K562 (cell line): Measurements from ENCODE around the gene PTPN12. TPM values are rescaled to one million over a fixed set of nuclear protein-coding genes. Genes with fewer than 3 reads are reported as not detected.

Source experiments
- ATAC-seq: fragments of 200-7000 bp; cut with Tn5 transposase; 3 replicates; pipeline ENCODE4 v1.9.1; 2020; ENCODE audit warnings: moderate library complexity
- BruUV-seq: library from RNA; stranded (reverse); fragments of 400-500 nt; replicated peaks from 2 replicates; lab custom pipeline; 2021; lab: Mats Ljungman, UMichigan
- CTCF ChIA-PET: fragments of 300-600 bp; formaldehyde crosslinking; extraction: SDS; loops from one replicate; lab custom pipeline; 2021; ENCODE audit warnings: low intra/inter-chr PET ratio; lab: Yijun Ruan, JAX
- POLR2A ChIA-PET: fragments of 300-600, 350-650 bp; sonication (Branson Sonifier 250); formaldehyde crosslinking; extraction: SDS; loops from one replicate; lab custom pipeline; 2021; ENCODE audit warnings: antibody characterized with exemption, inconsistent platforms; lab: Yijun Ruan, JAX
- DNase-seq, 4 experiments: peaks; one replicate each; pipeline versions ENCODE4 v3.0.0 to v3.0.0-alpha.2; 2011 to 2018; ENCODE audit warnings: low spot score in 3 of 4, mixed read lengths in 3 of 4; ENCODE audit errors: extremely low read depth in 1 of 4
- FAIRE-seq: peaks from 2 replicates; lab custom pipeline; 2011; peaks lifted over from hg19 to GRCh38; lab: Jason Lieb, UNC
- H2AFZ ChIP-seq: 2 replicates; pipeline ENCODE4 v1.6.0; 2011; ENCODE audit warnings: low read depth, low read length, control low read depth, inconsistent platforms
- H3K27ac ChIP-seq: fragments of 200-600 bp; 3 replicates; pipeline ENCODE4 v1.8.0; 2011; ENCODE audit warnings: low read depth, mild to moderate bottlenecking, control low read depth, inconsistent platforms, low read length, moderate library complexity, mixed read lengths; ENCODE audit errors: extremely low read depth
- H3K27me3 ChIP-seq, 2 experiments: fragments of 300-600 bp in 1 of 2; 2 replicates in 1 of 2; 3 replicates in 1 of 2; pipeline versions ENCODE4 v1.6.0 to v1.8.0; 2011; ENCODE audit warnings: inconsistent platforms in 2 of 2, low read length in 2 of 2, mild to moderate bottlenecking in 1 of 2, mixed read lengths in 1 of 2, moderate library complexity in 1 of 2; ENCODE audit not compliant: control insufficient read depth in 2 of 2, insufficient read depth in 2 of 2
- H3K36me3 ChIP-seq: fragments of 300-600 bp; 3 replicates; pipeline ENCODE4 v1.8.0; 2011; ENCODE audit warnings: mild to moderate bottlenecking, low read length, inconsistent platforms; ENCODE audit not compliant: control insufficient read depth, insufficient read depth
- H3K4me1 ChIP-seq, 2 experiments: fragments of 200-600 bp in 1 of 2; replicated peaks in 1 of 2; 2 replicates in 1 of 2; 3 replicates in 1 of 2; pipeline versions ENCODE4 v1.5.1 to v1.8.0; 2011; ENCODE audit warnings: inconsistent platforms in 2 of 2, low read length in 2 of 2, mild to moderate bottlenecking in 1 of 2, mixed read lengths in 1 of 2, moderate library complexity in 1 of 2; ENCODE audit not compliant: control insufficient read depth in 2 of 2, insufficient read depth in 2 of 2
- H3K4me2 ChIP-seq: 2 replicates; pipeline ENCODE4 v1.6.1; 2011; ENCODE audit warnings: low read length, control low read depth, inconsistent platforms, mixed read lengths; ENCODE audit not compliant: insufficient read depth
- H3K4me3 ChIP-seq: fragments of 200-600 bp; sonication (generic), shearing (Covaris generic); 2 replicates; pipeline ENCODE4 v1.5.1; 2016; ENCODE audit warnings: control low read depth, inconsistent platforms
- H3K79me2 ChIP-seq: fragments of 200-600 bp; 3 replicates; pipeline ENCODE4 v1.8.0; 2011; ENCODE audit warnings: low read length, inconsistent platforms; ENCODE audit not compliant: control insufficient read depth, insufficient read depth
- H3K9ac ChIP-seq, 2 experiments: 2 replicates each; pipeline versions ENCODE4 v1.6.0 to v1.6.1; 2011; ENCODE audit warnings: low read depth in 2 of 2, low read length in 2 of 2, control low read depth in 1 of 2, inconsistent platforms in 1 of 2, mild to moderate bottlenecking in 1 of 2, mixed read lengths in 1 of 2; ENCODE audit not compliant: insufficient read depth in 1 of 2
- H3K9me1 ChIP-seq: one replicate; pipeline ENCODE4 v1.6.0; 2011; ENCODE audit warnings: inconsistent platforms, mild to moderate bottlenecking, low read length, moderate library complexity; ENCODE audit not compliant: control insufficient read depth, insufficient read depth
- H3K9me3 ChIP-seq: replicated peaks from 2 replicates; pipeline ENCODE4 v1.5.1; 2011; ENCODE audit warnings: low read depth, low read length, inconsistent platforms; ENCODE audit not compliant: control insufficient read depth, insufficient read depth
- H4K20me1 ChIP-seq: replicated peaks from 2 replicates; pipeline ENCODE4 v1.6.1; 2011; ENCODE audit warnings: low read length, inconsistent platforms, mixed read lengths; ENCODE audit not compliant: control insufficient read depth, insufficient read depth
- CC2D1A ChIP-seq: fragments of 450-650 bp; IDR thresholded peaks from 2 replicates; pipeline ENCODE4 v1.6.1; 2017; ENCODE audit warnings: mild to moderate bottlenecking
- ELF4 ChIP-seq: fragments of 450-650 bp; formaldehyde crosslinking; IDR thresholded peaks from 2 replicates; pipeline ENCODE4 v1.4.0; 2022; ENCODE audit warnings: missing genetic modification characterization
- HNRNPH1 ChIP-seq: fragments of 200-400 bp; formaldehyde crosslinking; optimal IDR thresholded peaks from 2 replicates; pipeline ENCODE3; 2017; ENCODE audit warnings: low read depth, mild to moderate bottlenecking, low read length, moderate library complexity
- HNRNPL ChIP-seq: fragments of 200-400 bp; formaldehyde crosslinking; IDR thresholded peaks from 2 replicates; pipeline ENCODE4 v1.6.1; 2017; ENCODE audit warnings: low read depth, mild to moderate bottlenecking, low read length
- RBM17 ChIP-seq: fragments of 200-400 bp; formaldehyde crosslinking; IDR thresholded peaks from 2 replicates; pipeline ENCODE4 v1.6.1; 2017; ENCODE audit warnings: low read depth, mild to moderate bottlenecking, low read length, borderline replicate concordance
- ZNF699 ChIP-seq: fragments of 250-450 bp; sonication (Bioruptor Pico); IDR thresholded peaks from 2 replicates; pipeline ENCODE4 v1.8.0; 2021; ENCODE audit warnings: mild to moderate bottlenecking, moderate library complexity; ENCODE audit not compliant: insufficient replicate concordance
- in situ Hi-C: fragments of 300-500 bp; cut with MboI; formaldehyde crosslinking; loops from 4 replicates; pipeline ENCODE4 v1.15.0; 2018; ENCODE audit warnings: inconsistent platforms, mixed read lengths
- intact Hi-C: fragments of 100-400 bp; cut with micrococcal nuclease; formaldehyde crosslinking; loops from 2 replicates; pipeline ENCODE4 v1.14.2; 2022
- polyA plus RNA-seq, 8 experiments: library from polyadenylated mRNA; depleted of rRNA in 4 of 8; stranded (reverse) in 5 of 8; unstranded in 3 of 8; fragments of >200 nt; fragmentation: Nextera tagmentation in 2 of 8; fragmentation: Illumina TruSeq in 1 of 8; extraction: Ambion mirVana in 2 of 8; extraction: Trizol in 1 of 8; gene quantifications; 2 replicates each; pipeline versions ENCODE4 v1.2.1 to v1.2.3, GENCODE V29; 2011 to 2014; ENCODE audit warnings: inconsistent platforms in 1 of 8, missing spikeins in 1 of 8
- total RNA-seq, 7 experiments: library from RNA; depleted of rRNA in 6 of 7; stranded (reverse); fragments of >200 nt in 6 of 7; fragmentation: Illumina TruSeq in 2 of 7; extraction: Trizol in 2 of 7; gene quantifications; 2 replicates each; pipeline versions ENCODE4 v1.2.1 to v1.2.3, GENCODE V29; 2011 to 2021; ENCODE audit warnings: low replicate concordance in 1 of 7
- TF ChIP-seq, protein P1 (sequence below): fragments of 250-450 bp; sonication (Bioruptor Pico); IDR thresholded peaks from 2 replicates; pipeline ENCODE4 v1.5.0; 2020; ENCODE audit warnings: mild to moderate bottlenecking
- TF ChIP-seq, protein P2 (sequence below): fragments of 450-650 bp; formaldehyde crosslinking; conservative IDR thresholded peaks from 2 replicates; pipeline ENCODE4 v1.4.0; 2022; ENCODE audit warnings: mild to moderate bottlenecking, missing genetic modification characterization

PTPN12 gene
- total and polyA plus RNA-seq, 9 of the 15 experiments (the other 6 are each of a cell fraction or from before 2014, with no cell fraction given) = 15.3 to 79.8 (median 26.6) TPM

DNA sequence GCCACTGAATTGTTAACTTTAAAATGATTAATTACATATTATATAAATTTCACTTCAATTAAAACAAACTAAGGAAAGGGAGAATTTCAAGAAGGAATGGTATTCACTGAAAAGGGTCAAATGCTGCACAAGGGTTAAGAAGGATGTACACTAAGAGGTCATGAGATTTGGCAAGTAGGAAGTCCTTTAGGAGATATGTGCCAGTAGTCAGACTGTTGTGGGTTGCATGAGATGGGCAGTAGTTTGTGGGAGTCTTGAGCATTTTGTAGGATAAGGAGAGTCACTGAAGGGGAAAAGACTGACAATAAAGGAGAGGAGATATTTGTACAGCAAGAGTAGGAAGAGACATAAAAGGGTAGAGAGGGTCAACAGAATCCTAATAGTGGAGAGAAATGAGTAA is 12.4 kb upstream of the PTPN12 start:
- Histone ChIP-seq H3K27ac (no peak overlapping the region), H2AFZ (peak overlapping the region; percentile 17; the same call in 1 of the 2 replicates), H3K27me3 (no peaks in the 10 kb centered on the region), H3K4me2 (no peak overlapping the region), H3K36me3 (no peaks in the 10 kb centered on the region), H4K20me1 (no peaks in the 10 kb centered on the region), H3K79me2 (no peaks in the 10 kb centered on the region), H3K9ac (no peak overlapping the region), H3K9me3 (no peaks in the 10 kb centered on the region), H3K4me3 (no peak overlapping the region), H3K4me1 (peaks cover 0 to 13% of the 10 kb centered on the region in 2 experiments; a peak in 3 of 5 replicates), H3K9me1 (no peaks in the 10 kb centered on the region)
- ChIA-PET CTCF (no interaction called here), POLR2A (no interaction called here)
- no TSS peak for BruUV-seq
- intact Hi-C loops = no loop called here
- TF ChIP-seq ELF4 (CRISPR knock-in tag) = 0 out of 2 replicates have a peak, but pooled peaks have one; percentile 50
- TF ChIP-seq RBM17 = no peak
- TF ChIP-seq HNRNPH1 = no peak
- no peak for TF ChIP-seq CC2D1A
- no peak for TF ChIP-seq HNRNPL
- TF ChIP-seq, protein P1, sequence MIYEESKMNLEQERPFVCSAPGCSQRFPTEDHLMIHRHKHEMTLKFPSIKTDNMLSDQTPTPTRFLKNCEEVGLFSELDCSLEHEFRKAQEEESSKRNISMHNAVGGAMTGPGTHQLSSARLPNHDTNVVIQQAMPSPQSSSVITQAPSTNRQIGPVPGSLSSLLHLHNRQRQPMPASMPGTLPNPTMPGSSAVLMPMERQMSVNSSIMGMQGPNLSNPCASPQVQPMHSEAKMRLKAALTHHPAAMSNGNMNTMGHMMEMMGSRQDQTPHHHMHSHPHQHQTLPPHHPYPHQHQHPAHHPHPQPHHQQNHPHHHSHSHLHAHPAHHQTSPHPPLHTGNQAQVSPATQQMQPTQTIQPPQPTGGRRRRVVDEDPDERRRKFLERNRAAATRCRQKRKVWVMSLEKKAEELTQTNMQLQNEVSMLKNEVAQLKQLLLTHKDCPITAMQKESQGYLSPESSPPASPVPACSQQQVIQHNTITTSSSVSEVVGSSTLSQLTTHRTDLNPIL = no peak
- TF ChIP-seq, protein P2, sequence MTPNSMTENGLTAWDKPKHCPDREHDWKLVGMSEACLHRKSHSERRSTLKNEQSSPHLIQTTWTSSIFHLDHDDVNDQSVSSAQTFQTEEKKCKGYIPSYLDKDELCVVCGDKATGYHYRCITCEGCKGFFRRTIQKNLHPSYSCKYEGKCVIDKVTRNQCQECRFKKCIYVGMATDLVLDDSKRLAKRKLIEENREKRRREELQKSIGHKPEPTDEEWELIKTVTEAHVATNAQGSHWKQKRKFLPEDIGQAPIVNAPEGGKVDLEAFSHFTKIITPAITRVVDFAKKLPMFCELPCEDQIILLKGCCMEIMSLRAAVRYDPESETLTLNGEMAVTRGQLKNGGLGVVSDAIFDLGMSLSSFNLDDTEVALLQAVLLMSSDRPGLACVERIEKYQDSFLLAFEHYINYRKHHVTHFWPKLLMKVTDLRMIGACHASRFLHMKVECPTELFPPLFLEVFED (CRISPR knock-in tag) = 0 out of 2 replicates have a peak, but pooled peaks have one; percentile 21
- no peak for TF ChIP-seq ZNF699 (CRISPR knock-in tag)
- FAIRE-seq (no peak), ATAC-seq (no peak; the same call in 2 of the 3 replicates), DNase-seq (no peak)
- in situ Hi-C loops = no loop called here
